GM12892 (cell line): ENCODE results near the gene KIAA0513.

Experiments
- POLR2A ChIP-seq: IDR thresholded peaks from 2 replicates; pipeline ENCODE4 v1.6.1; 2011; ENCODE audit warnings: low read depth, low read length, control low read depth
- POLR2AphosphoS5 ChIP-seq: IDR thresholded peaks from 2 replicates; pipeline ENCODE4 v1.6.1; 2011; ENCODE audit warnings: low read depth, low read length, control low read depth
- TAF1 ChIP-seq: IDR thresholded peaks from 2 replicates; pipeline ENCODE4 v1.6.1; 2011; ENCODE audit warnings: low read depth, mild to moderate bottlenecking, control low read depth, low read length, borderline replicate concordance

GRCh38 chr16:85083051-85083639, 55.5 kb downstream of the KIAA0513 start:
- TF ChIP-seq POLR2A = no peak
- no peak for TF ChIP-seq POLR2AphosphoS5
- no peak for TF ChIP-seq TAF1
